Activated gamma-delta T cell treated with anti-CD3 and anti-CD28 coated beads, Interleukin-2, amount 50 U/mL, for 16 hours (primary cell): ENCODE data around the gene B4GALNT1.

Experiments used
- DNase-seq: peaks from one replicate; pipeline ENCODE4 v3.0.0-alpha.2; 2020; ENCODE audit warnings: low read depth

The B4GALNT1 gene

DNA sequence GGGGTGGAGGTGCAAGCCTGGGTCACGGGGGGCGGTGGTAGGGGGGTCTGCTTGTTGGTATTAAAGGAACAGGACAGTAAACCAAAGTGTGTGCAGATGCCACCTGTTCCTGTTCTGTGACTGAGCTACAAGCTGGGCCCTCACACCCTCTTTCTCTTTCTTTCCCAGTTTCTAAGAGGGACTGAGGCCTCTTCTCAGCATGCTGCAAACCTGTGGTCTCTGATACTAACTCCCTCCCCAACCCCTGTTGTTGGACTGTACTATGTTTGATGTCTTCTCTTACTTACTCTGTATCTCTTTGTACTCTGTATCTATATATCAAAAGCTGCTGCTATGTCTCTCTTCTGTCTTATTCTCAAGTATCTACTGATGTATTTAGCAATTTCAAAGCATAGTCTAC is 49.0 kb downstream of the B4GALNT1 start:
- DNase-seq: no peak

DNA sequence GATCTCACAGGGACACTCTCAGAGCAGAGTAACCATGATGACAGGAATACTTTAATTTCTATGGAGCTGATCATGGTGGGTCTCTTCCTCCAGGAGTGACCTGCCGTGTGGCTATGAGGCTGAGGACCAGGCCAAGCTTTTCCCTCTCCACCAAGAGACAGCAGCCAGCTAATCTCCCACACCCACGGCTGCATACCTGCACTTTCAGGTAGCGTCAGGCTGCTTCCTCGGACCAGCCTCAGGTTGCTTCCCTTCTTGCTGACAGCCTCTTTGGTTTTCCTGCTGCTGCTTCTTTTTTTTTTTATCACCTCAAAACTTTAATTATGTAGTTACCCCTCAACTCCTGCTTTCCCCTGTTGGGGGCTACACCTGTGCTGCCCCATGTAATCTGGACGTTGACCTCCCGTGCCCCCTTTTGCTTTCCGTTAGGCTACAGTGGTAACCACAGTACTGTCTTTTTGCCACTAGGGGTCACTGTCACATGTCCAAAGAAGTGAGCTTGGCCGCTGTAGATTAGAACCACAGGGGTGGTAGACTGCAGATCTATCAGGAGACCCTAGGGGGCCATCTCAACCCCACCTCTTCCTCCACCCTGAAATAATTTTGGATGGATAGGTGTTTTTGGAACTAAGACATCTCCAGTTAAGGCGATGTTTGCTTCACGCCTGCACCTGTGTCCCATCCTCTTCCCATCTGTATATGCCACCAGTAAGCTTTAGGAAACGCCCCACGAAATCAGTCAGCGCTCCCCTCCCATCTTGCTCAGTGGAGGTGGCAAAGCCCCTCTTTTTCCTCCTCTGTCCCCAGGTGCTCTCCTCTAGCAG is 49.8 kb downstream of the B4GALNT1 start:
- peak; percentile 62 for DNase-seq

DNA sequence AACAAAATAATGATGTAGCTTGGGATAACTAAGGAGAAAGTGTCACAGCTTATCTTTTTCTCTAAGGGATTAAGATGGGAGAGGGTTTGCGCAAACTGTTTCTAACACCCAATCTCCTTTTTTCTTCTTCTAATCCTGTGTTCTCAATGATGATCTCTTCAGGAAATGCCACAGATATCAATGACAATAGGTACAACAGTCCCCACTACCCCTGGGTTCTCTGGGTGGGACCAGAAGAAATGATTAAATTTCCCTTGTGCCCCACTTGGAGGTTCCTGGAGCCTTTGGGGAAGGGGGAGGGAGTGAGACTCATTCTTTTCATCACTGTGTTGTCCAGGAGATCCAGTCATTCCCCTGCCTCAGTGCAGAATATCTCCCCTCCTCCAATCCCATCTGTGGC is 50.6 kb downstream of the B4GALNT1 start:
- no peak for DNase-seq

DNA sequence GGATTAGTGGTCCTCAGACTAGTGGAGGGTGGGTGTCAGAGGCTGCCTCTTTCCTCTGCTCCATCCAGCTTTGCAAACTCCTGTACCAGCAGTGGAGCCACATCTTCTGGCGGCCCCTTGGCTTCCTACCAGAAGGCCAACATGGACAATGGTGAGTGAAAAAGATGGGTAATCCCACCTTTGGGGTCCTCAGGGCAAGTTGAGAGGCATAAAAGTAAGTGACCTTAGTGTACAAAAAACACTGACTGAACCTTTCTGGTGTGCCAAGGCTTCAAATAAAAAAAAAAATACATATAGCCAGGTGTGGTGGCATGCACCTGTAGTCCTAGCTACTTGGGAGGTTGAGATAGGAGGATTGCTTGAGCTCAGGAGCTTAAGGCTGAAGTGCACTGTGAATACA is 51.2 kb downstream of the B4GALNT1 start:
- no peak for DNase-seq

GRCh38 chr12:57580466-57580795 is 52.6 kb downstream of the B4GALNT1 start:
- DNase-seq: no peak

- DNase-seq: no peak
These were observed 53.1 kb downstream of the B4GALNT1 start for GRCh38 chr12:57579677-57580465.

DNA sequence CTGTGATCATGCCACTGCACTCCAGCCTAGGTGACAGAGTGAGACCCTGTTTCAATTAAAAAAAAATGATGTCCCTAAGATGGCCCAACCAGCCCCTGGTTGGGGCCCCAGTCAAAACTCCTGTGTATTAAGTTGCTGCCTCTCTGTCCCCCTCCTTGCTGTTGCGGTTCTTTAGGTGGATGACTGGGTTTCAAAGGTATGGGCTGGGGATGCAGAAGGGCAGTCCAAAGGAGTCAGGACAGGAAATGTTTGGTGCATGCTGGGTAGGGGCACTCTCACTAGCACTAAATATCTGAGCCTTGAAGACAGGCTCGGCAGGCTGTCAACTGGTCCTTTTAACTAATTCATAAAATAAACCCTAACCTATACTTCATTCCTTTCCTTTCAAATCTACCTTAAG is 54.0 kb downstream of the B4GALNT1 start:
- DNase-seq: no peak

DNA sequence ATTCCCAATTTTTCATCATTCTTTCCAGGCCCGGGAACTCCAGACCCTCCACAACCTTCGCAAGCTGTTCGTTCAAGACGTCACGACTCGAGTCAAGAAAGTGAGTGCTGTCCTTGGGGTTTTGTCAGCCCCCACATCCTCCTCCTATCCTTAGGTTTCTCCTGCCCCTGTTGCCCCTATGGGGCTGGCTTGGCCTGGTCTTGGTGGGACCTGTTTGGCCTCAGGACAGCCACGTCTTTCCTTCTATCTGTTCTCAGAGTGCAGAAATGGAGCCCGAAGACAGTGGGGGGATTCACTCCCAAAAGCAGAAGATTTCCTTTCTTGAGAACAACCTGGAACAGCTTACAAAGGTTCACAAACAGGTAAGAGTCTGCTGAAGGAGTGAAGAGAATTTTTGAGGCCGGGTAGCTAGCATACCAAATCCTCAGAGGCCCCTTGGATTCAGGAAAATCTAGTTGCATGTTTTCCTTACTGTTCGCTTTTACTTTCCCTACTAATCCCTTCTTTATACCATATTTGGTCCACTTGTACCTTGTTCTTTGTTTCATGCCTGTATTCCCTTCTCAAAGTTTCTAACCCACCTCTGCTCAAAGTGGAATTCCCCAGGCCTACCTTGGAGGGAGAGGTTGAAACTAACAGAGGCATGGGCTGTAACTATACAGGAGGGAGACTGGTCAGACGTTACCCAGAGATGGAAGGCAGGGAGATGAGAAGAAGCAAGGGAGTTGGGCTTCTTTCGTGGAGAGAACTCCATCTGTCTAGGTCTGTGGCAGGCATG is 54.8 kb downstream of the B4GALNT1 start:
- DNase-seq: no peak

- DNase-seq: no peak
These were observed 56.3 kb downstream of the B4GALNT1 start for GRCh38 chr12:57576613-57577160.
